CD4-positive, alpha-beta T cell treated with Interleukin-15 for 4 hours (primary cell): Measurements from ENCODE around the gene PHB1.

Experiments used
- DNase-seq: peaks from one replicate; pipeline ENCODE4 v3.0.0-alpha.2; 2020; ENCODE audit warnings: low spot score

The PHB1 gene

GRCh38 chr17:49414622-49415350 is at the start of gene PHB1:
Gene PHB1, minus strand, starts transcription at chr17:49414882. Its CDS starts 1,618 bp downstream, at chr17:49413264.
- DNase-seq, result peak; percentile 96

GRCh38 chr17:49464049-49464448 is 49.4 kb upstream of the PHB1 start:
- no peak for DNase-seq

- DNase-seq, result no peak
These were observed 46.9 kb upstream of the PHB1 start for GRCh38 chr17:49461580-49461979.

- DNase-seq, result no peak
These were observed 45.7 kb upstream of the PHB1 start for GRCh38 chr17:49460401-49460800.

GRCh38 chr17:49459401-49459984 is 44.8 kb upstream of the PHB1 start:
- DNase-seq, result no peak

GRCh38 chr17:49457564-49458535 is 43.2 kb upstream of the PHB1 start:
- DNase-seq, result no peak

- DNase-seq, result no peak
These were observed 41.7 kb upstream of the PHB1 start for GRCh38 chr17:49456183-49456965.

GRCh38 chr17:49455272-49455861 is 40.7 kb upstream of the PHB1 start:
- DNase-seq, result no peak

- no peak for DNase-seq
These were observed 39.4 kb upstream of the PHB1 start for GRCh38 chr17:49454050-49454449.

GRCh38 chr17:49452661-49453060 is 38.0 kb upstream of the PHB1 start:
- no peak for DNase-seq

GRCh38 chr17:49452201-49452600 is 37.5 kb upstream of the PHB1 start:
- no peak for DNase-seq

GRCh38 chr17:49450735-49451134 is 36.1 kb upstream of the PHB1 start:
- DNase-seq, result no peak

- DNase-seq, result no peak
These were observed 35.5 kb upstream of the PHB1 start for GRCh38 chr17:49450181-49450580.

- DNase-seq, result no peak
These were observed 33.1 kb upstream of the PHB1 start for GRCh38 chr17:49447628-49448302.

GRCh38 chr17:49445591-49445990 is 30.9 kb upstream of the PHB1 start:
- DNase-seq, result no peak

- DNase-seq, result no peak
These were observed 29.7 kb upstream of the PHB1 start for GRCh38 chr17:49444384-49444783.

GRCh38 chr17:49443862-49444261 is 29.2 kb upstream of the PHB1 start:
- no peak for DNase-seq

GRCh38 chr17:49442041-49442440 is 27.4 kb upstream of the PHB1 start:
- DNase-seq, result no peak

GRCh38 chr17:49441578-49441977 is 26.9 kb upstream of the PHB1 start:
- DNase-seq, result no peak

GRCh38 chr17:49440581-49440980 is 25.9 kb upstream of the PHB1 start:
- no peak for DNase-seq
